ENCODE measurements around the gene TTC31. TPM values are rescaled to one million over a fixed set of nuclear protein-coding genes. Genes with fewer than 3 reads are reported as not detected.
"Not testable (repeated sequence)": the region's sequence is repeated elsewhere in the genome, so short reads cannot be mapped to it uniquely, and the experiment has no call there.

Gene TTC31
- total RNA-seq, 1 donor from 2014 or later: 27.5 TPM

DNA sequence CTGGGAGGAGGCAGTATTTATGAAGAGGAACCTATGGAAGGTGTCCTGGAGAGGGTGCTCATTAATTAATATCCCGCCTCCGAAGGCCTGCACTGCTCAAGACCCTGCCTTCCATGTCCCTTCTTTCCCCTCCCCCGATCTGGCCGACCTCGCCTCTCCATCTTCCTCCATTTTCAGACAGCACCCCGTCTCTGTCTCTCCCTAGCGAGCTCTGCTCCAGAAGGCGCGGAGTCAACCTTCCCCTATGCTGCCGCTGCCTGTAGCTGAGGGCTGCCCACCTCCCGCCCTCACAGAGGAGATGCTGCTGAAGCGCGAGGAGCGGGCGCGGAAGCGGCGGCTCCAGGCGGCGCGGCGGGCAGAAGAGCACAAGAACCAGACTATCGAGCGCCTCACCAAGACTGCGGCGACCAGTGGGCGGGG lies 25.7 kb upstream of the TTC31 start:
- Mint-ChIP-seq H3K27ac (peak overlapping the region; percentile 93), H3K27me3 (peaks cover 7% of the 10 kb centered on the region), H3K36me3 (peaks cover 4% of the 10 kb centered on the region), H3K9me3 (no peaks in the 10 kb centered on the region), H3K4me3 (peak overlapping the region; percentile 95), H3K4me1 (ENCODE audit: unreplicated experiment) (peaks cover 31% of the 10 kb centered on the region)
- no peak for DNase-seq (ENCODE audit: extremely low spot score, unreplicated experiment)
- TF ChIP-seq, protein P1, sequence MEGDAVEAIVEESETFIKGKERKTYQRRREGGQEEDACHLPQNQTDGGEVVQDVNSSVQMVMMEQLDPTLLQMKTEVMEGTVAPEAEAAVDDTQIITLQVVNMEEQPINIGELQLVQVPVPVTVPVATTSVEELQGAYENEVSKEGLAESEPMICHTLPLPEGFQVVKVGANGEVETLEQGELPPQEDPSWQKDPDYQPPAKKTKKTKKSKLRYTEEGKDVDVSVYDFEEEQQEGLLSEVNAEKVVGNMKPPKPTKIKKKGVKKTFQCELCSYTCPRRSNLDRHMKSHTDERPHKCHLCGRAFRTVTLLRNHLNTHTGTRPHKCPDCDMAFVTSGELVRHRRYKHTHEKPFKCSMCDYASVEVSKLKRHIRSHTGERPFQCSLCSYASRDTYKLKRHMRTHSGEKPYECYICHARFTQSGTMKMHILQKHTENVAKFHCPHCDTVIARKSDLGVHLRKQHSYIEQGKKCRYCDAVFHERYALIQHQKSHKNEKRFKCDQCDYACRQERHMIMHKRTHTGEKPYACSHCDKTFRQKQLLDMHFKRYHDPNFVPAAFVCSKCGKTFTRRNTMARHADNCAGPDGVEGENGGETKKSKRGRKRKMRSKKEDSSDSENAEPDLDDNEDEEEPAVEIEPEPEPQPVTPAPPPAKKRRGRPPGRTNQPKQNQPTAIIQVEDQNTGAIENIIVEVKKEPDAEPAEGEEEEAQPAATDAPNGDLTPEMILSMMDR (conservative IDR thresholded peaks at IDR 0.05): no peak

DNA sequence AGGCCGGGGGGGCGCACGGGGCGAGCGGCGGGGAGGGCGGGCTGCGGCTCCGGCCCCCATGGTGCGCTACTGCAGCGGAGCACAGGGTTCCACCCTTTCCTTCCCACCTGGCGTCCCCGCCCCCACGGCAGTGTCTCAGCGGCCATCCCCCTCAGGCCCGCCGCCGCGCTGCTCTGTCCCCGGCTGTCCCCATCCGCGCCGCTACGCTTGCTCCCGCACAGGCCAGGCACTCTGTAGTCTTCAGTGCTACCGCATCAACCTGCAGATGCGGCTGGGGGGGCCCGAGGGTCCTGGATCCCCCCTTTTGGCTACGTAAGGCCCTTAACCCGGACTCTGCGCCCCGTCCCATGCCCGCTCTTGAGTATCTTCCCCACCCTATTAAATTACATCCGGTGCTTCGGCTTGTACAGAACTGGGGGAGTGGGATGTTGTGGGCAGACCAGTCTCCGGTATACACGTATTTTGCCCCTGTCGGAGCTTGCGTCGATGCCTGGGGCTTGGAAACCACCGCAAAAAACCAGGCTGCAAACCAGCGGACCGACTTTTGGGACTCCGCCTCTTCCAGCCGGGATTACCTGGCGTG lies 25.2 kb upstream of the TTC31 start:
- Mint-ChIP-seq H3K27me3 (peaks cover 7% of the 10 kb centered on the region), H3K27ac (peak overlapping the region; percentile 93), H3K9me3 (no peaks in the 10 kb centered on the region), H3K4me1 (ENCODE audit: unreplicated experiment) (peaks cover 31% of the 10 kb centered on the region), H3K4me3 (peak overlapping the region; percentile 95), H3K36me3 (peaks cover 4% of the 10 kb centered on the region)
- TF ChIP-seq, protein P1 (conservative IDR thresholded peaks at IDR 0.05): no peak
- peak; percentile 83 for DNase-seq (ENCODE audit: extremely low spot score, unreplicated experiment)

DNA sequence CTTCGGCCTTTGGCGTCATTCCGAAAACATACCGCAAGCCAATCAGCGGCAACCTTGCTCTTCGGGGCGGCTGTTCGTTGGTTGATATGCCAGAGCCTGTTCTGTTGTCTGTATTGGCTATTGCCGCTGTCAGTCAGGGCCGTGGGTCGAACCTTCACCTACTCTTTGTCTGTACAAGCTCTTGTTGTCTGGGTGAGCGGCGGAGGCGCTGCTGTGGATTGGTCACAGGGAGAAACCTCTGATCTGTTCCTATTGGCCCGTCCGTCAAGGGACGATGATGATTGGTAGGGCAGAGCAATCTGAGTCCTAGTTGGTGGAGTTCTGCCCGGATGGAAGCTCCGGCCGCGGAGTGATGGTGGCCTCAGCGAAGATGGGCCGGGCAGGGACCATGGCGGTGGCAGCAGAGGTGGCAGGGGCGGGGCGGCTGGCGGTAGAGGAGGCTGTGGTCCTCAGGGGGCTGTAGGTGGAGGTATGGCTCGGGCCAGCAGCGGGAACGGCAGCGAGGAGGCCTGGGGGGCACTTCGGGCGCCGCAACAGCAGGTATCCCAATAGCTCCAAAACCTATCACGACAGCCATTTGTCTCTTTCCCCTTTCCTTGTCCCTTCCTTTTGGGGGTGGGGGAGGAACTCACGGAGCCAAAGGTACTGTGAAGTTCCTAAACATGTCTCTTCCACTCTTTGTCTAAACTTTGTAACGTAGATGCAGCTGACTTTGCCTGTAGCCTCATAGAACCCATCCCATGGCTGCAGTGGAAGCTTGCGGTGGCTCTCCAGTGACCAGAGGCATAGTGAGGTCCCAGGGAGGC lies 24.5 kb upstream of the TTC31 start, which contains the start of gene WBP1:
Gene WBP1 (plus strand): TSS at position 307 of the 806 bp plus-strand sequence. CDS start 165 bp downstream, at position 472.
- TF ChIP-seq, protein P1 (conservative IDR thresholded peaks at IDR 0.05): no peak
- peaks cover 4% of the 10 kb centered on the region for H3K27me3 Mint-ChIP-seq
- peaks cover 7% of the 10 kb centered on the region for H3K36me3 Mint-ChIP-seq
- DNase-seq (ENCODE audit: extremely low spot score, unreplicated experiment): peak; percentile 98
- peak within 1 kb of the TSS; percentile 93 for H3K27ac Mint-ChIP-seq
- H3K4me1 Mint-ChIP-seq (ENCODE audit: unreplicated experiment): peaks cover 31% of the 10 kb centered on the region
- H3K9me3 Mint-ChIP-seq: no peaks in the 10 kb centered on the region
- H3K4me3 Mint-ChIP-seq: peak within 1 kb of the TSS; percentile 95

DNA sequence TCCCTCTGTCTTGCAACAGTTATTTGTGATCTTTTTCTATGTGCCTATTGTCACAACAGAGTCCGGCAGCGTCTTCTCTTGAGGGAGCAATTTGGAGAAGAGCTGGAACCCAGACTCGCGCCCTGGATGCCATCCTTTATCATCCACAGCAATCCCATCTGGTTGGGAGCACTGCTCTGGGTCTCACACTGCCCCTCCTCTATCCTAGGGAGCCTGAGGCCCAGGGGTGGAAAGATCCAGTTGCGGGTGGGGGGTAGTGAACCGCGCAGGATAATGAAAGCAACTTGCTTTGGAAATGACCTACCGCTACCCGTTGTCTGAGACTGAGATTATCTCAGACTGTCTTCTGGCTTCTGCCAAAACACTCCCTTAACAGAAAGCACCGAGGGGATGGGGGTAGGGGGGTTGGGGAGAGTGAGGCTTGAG lies 23.9 kb upstream of the TTC31 start:
- TF ChIP-seq, protein P1 (conservative IDR thresholded peaks at IDR 0.05): no peak
- no peak for DNase-seq (ENCODE audit: extremely low spot score, unreplicated experiment)
- H3K27me3 Mint-ChIP-seq: peaks cover 4% of the 10 kb centered on the region
- peak overlapping the region; percentile 93 for H3K27ac Mint-ChIP-seq
- H3K4me3 Mint-ChIP-seq: peak overlapping the region; percentile 95
- no peaks in the 10 kb centered on the region for H3K9me3 Mint-ChIP-seq
- H3K36me3 Mint-ChIP-seq: peaks cover 7% of the 10 kb centered on the region
- H3K4me1 Mint-ChIP-seq (ENCODE audit: unreplicated experiment): peaks cover 31% of the 10 kb centered on the region

DNA sequence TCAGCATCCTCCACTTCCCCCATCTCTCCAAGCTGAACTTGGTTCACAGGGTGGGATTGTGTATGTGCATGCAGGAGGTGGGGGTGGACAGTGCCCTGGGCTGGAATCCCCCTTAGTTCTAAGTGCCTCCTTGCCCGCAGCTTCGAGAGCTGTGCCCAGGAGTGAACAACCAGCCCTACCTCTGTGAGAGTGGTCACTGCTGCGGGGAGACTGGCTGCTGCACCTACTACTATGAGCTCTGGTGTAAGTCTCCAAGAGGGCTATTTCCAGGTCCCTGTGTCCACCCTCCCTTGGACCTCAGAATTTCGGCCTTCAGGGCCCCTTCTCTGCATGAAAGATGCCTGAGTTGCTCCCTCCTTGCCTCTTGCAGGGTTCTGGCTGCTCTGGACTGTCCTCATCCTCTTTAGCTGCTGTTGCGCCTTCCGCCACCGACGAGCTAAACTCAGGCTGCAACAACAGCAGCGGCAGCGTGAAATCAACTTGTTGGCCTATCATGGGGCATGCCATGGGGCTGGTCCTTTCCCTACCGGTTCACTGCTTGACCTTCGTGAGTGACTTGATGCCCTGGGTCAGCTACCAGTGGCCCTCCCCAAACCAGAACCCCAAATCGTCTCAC lies 23.3 kb upstream of the TTC31 start:
- H3K4me3 Mint-ChIP-seq: peak overlapping the region; percentile 95
- peaks cover 31% of the 10 kb centered on the region for H3K4me1 Mint-ChIP-seq (ENCODE audit: unreplicated experiment)
- H3K9me3 Mint-ChIP-seq; H3K36me3 Mint-ChIP-seq; H3K27me3 Mint-ChIP-seq; DNase-seq (ENCODE audit: extremely low spot score, unreplicated experiment): not testable (repeated sequence)
- peak overlapping the region; percentile 93 for H3K27ac Mint-ChIP-seq

DNA sequence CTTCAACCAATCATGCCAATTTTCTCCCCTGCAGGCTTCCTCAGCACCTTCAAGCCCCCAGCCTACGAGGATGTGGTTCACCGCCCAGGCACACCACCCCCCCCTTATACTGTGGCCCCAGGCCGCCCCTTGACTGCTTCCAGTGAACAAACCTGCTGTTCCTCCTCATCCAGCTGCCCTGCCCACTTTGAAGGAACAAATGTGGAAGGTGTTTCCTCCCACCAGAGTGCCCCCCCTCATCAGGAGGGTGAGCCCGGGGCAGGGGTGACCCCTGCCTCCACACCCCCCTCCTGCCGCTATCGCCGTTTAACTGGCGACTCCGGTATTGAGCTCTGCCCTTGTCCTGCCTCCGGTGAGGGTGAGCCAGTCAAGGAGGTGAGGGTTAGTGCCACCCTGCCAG lies 22.7 kb upstream of the TTC31 start:
- H3K9me3 Mint-ChIP-seq; DNase-seq (ENCODE audit: extremely low spot score, unreplicated experiment); H3K27me3 Mint-ChIP-seq; H3K36me3 Mint-ChIP-seq: not testable (repeated sequence)
- H3K4me1 Mint-ChIP-seq (ENCODE audit: unreplicated experiment): peaks cover 26% of the 10 kb centered on the region
- peak overlapping the region; percentile 95 for H3K4me3 Mint-ChIP-seq
- peak overlapping the region; percentile 48 for H3K27ac Mint-ChIP-seq
